ENCODE data around the gene SP140.

The SP140 gene

GRCh38 chr2:230225486-230225885, at the start of gene SP140:
TSS of gene SP140 (plus strand) at chr2:230225736. CDS start at chr2:230225845, 109 bp downstream.
- H3K4me1 Mint-ChIP-seq (ENCODE audit: low read depth), result peaks cover 48% of the 10 kb centered on the region
- H3K9me3 Mint-ChIP-seq (ENCODE audit: low read depth), result no peaks in the 10 kb centered on the region
- H3K4me3 Mint-ChIP-seq, result peak within 1 kb of the TSS; percentile 88
- no peaks in the 10 kb centered on the region for H3K27me3 Mint-ChIP-seq
- H3K27ac Mint-ChIP-seq, result peak within 1 kb of the TSS; percentile 96
- H3K36me3 Mint-ChIP-seq, result peaks cover 13% of the 10 kb centered on the region

GRCh38 chr2:230176996-230177395, 48.5 kb upstream of the SP140 start:
- Mint-ChIP-seq H3K9me3 (ENCODE audit: low read depth) (no peaks in the 10 kb centered on the region), H3K4me3 (no peak overlapping the region), H3K27me3 (no peaks in the 10 kb centered on the region), H3K4me1 (ENCODE audit: low read depth) (no peaks in the 10 kb centered on the region), H3K27ac (peak overlapping the region; percentile 36), H3K36me3 (peaks cover 28% of the 10 kb centered on the region)

GRCh38 chr2:230178546-230179485, 46.7 kb upstream of the SP140 start:
- Mint-ChIP-seq H3K27me3 (no peaks in the 10 kb centered on the region), H3K27ac (no peak overlapping the region), H3K36me3 (peaks cover 33% of the 10 kb centered on the region), H3K4me3 (no peak overlapping the region), H3K9me3 (ENCODE audit: low read depth) (no peaks in the 10 kb centered on the region), H3K4me1 (ENCODE audit: low read depth) (no peaks in the 10 kb centered on the region)

- H3K4me1 Mint-ChIP-seq (ENCODE audit: low read depth), result no peaks in the 10 kb centered on the region
These were observed 45.6 kb upstream of the SP140 start for GRCh38 chr2:230179907-230180306.

GRCh38 chr2:230181195-230181594, 44.3 kb upstream of the SP140 start:
- H3K27me3 Mint-ChIP-seq, result no peaks in the 10 kb centered on the region

More at GRCh38 chr2:230179907-230180306, 45.6 kb upstream of the SP140 start:
- Mint-ChIP-seq H3K4me3 (no peak overlapping the region), H3K27ac (no peak overlapping the region), H3K9me3 (ENCODE audit: low read depth) (no peaks in the 10 kb centered on the region), H3K36me3 (peaks cover 32% of the 10 kb centered on the region), H3K27me3 (no peaks in the 10 kb centered on the region)

GRCh38 chr2:230184727-230185578, 40.6 kb upstream of the SP140 start:
- Mint-ChIP-seq H3K4me3 (no peak overlapping the region), H3K27ac (peak overlapping the region; percentile 41), H3K4me1 (ENCODE audit: low read depth) (no peaks in the 10 kb centered on the region), H3K9me3 (ENCODE audit: low read depth) (peaks cover 3% of the 10 kb centered on the region), H3K36me3 (peaks cover 46% of the 10 kb centered on the region), H3K27me3 (no peaks in the 10 kb centered on the region)

More at GRCh38 chr2:230181195-230181594, 44.3 kb upstream of the SP140 start:
- Mint-ChIP-seq H3K9me3 (ENCODE audit: low read depth) (no peaks in the 10 kb centered on the region), H3K4me1 (ENCODE audit: low read depth) (no peaks in the 10 kb centered on the region), H3K27ac (peak overlapping the region; percentile 58), H3K36me3 (peaks cover 37% of the 10 kb centered on the region), H3K4me3 (no peak overlapping the region)

- Mint-ChIP-seq H3K4me1 (ENCODE audit: low read depth) (peaks cover 14% of the 10 kb centered on the region), H3K9me3 (ENCODE audit: low read depth) (no peaks in the 10 kb centered on the region), H3K27me3 (no peaks in the 10 kb centered on the region), H3K27ac (peak overlapping the region; percentile 78), H3K36me3 (peaks cover 40% of the 10 kb centered on the region), H3K4me3 (no peak overlapping the region)
These were observed 23.0 kb upstream of the SP140 start for GRCh38 chr2:230202430-230203109.

GRCh38 chr2:230203110-230203676, 22.3 kb upstream of the SP140 start:
- Mint-ChIP-seq H3K27ac (peak overlapping the region; percentile 78), H3K9me3 (ENCODE audit: low read depth) (no peaks in the 10 kb centered on the region), H3K27me3 (no peaks in the 10 kb centered on the region), H3K4me1 (ENCODE audit: low read depth) (peaks cover 14% of the 10 kb centered on the region), H3K36me3 (peaks cover 40% of the 10 kb centered on the region), H3K4me3 (no peak overlapping the region)

- peaks cover 14% of the 10 kb centered on the region for H3K4me1 Mint-ChIP-seq (ENCODE audit: low read depth)
These were observed 20.5 kb upstream of the SP140 start for GRCh38 chr2:230205034-230205433.

GRCh38 chr2:230205721-230206120, 19.8 kb upstream of the SP140 start:
- H3K27me3 Mint-ChIP-seq, result no peaks in the 10 kb centered on the region
- H3K36me3 Mint-ChIP-seq, result peaks cover 28% of the 10 kb centered on the region
- no peaks in the 10 kb centered on the region for H3K9me3 Mint-ChIP-seq (ENCODE audit: low read depth)
- H3K4me3 Mint-ChIP-seq, result no peak overlapping the region
- H3K27ac Mint-ChIP-seq, result peak overlapping the region; percentile 41
- H3K4me1 Mint-ChIP-seq (ENCODE audit: low read depth), result peaks cover 14% of the 10 kb centered on the region

More at GRCh38 chr2:230205034-230205433, 20.5 kb upstream of the SP140 start:
- H3K4me3 Mint-ChIP-seq, result no peak overlapping the region
- no peaks in the 10 kb centered on the region for H3K9me3 Mint-ChIP-seq (ENCODE audit: low read depth)
- H3K27me3 Mint-ChIP-seq, result no peaks in the 10 kb centered on the region
- H3K36me3 Mint-ChIP-seq, result peaks cover 32% of the 10 kb centered on the region
- H3K27ac Mint-ChIP-seq, result peak overlapping the region; percentile 41

GRCh38 chr2:230208576-230208975, 17.0 kb upstream of the SP140 start:
- Mint-ChIP-seq H3K27ac (no peak overlapping the region), H3K4me3 (no peak overlapping the region), H3K4me1 (ENCODE audit: low read depth) (peaks cover 15% of the 10 kb centered on the region), H3K27me3 (no peaks in the 10 kb centered on the region), H3K9me3 (ENCODE audit: low read depth) (no peaks in the 10 kb centered on the region), H3K36me3 (peaks cover 27% of the 10 kb centered on the region)

- H3K27me3 Mint-ChIP-seq, result no peaks in the 10 kb centered on the region
- no peak overlapping the region for H3K27ac Mint-ChIP-seq
- peaks cover 31% of the 10 kb centered on the region for H3K36me3 Mint-ChIP-seq
- H3K4me1 Mint-ChIP-seq (ENCODE audit: low read depth), result peaks cover 21% of the 10 kb centered on the region
- H3K4me3 Mint-ChIP-seq, result no peak overlapping the region
- no peaks in the 10 kb centered on the region for H3K9me3 Mint-ChIP-seq (ENCODE audit: low read depth)
These were observed 16.0 kb upstream of the SP140 start for GRCh38 chr2:230209422-230210051.

- Mint-ChIP-seq H3K4me3 (peak overlapping the region; percentile 99), H3K36me3 (peaks cover 25% of the 10 kb centered on the region)
These were observed 9.0 kb upstream of the SP140 start for GRCh38 chr2:230216489-230216888.

GRCh38 chr2:230217424-230217823, 8.1 kb upstream of the SP140 start:
- peak overlapping the region; percentile 99 for H3K4me3 Mint-ChIP-seq
- no peaks in the 10 kb centered on the region for H3K9me3 Mint-ChIP-seq (ENCODE audit: low read depth)
- H3K4me1 Mint-ChIP-seq (ENCODE audit: low read depth), result peaks cover 57% of the 10 kb centered on the region
- peaks cover 22% of the 10 kb centered on the region for H3K36me3 Mint-ChIP-seq
- H3K27me3 Mint-ChIP-seq, result no peaks in the 10 kb centered on the region
- H3K27ac Mint-ChIP-seq, result no peak overlapping the region

More at GRCh38 chr2:230216489-230216888, 9.0 kb upstream of the SP140 start:
- Mint-ChIP-seq H3K9me3 (ENCODE audit: low read depth) (no peaks in the 10 kb centered on the region), H3K27ac (peak overlapping the region; percentile 24), H3K27me3 (no peaks in the 10 kb centered on the region), H3K4me1 (ENCODE audit: low read depth) (peaks cover 58% of the 10 kb centered on the region)

Data from activated naive CD8-positive, alpha-beta T cell (primary cell).